Liver (tissue), 9 donors: ENCODE results near the gene RNASEH2A. TPM values are rescaled to one million over a fixed set of nuclear protein-coding genes. Genes with fewer than 3 reads are reported as not detected.
A peak's percentile ranks its signal among the peaks of the same experiment; 100 is the strongest.

Experiments used
- DNase-seq: peaks from one replicate; pipeline ENCODE4 v3.0.0-alpha.2; 2017; ENCODE audit warnings: low spot score
- H3K27ac ChIP-seq, 2 donors: one replicate each; pipeline ENCODE4 v1.7.0; 2013; ENCODE audit warnings: inconsistent platforms in 2 of 2, low read length in 2 of 2, control low read depth in 1 of 2, low read depth in 1 of 2, mild to moderate bottlenecking in 1 of 2
- H3K27me3 ChIP-seq, 4 donors: one replicate each; pipeline versions ENCODE4 v1.6.1 to v1.7.0; 2013; ENCODE audit warnings: low read length in 3 of 4, inconsistent platforms in 1 of 4, mild to moderate bottlenecking in 1 of 4, moderate library complexity in 1 of 4; ENCODE audit not compliant: control insufficient read depth in 4 of 4, insufficient read depth in 4 of 4
- H3K36me3 ChIP-seq, 4 donors: one replicate each; pipeline versions ENCODE4 v1.6.1 to v1.7.0; 2013; ENCODE audit warnings: low read length in 3 of 4, mild to moderate bottlenecking in 3 of 4, low read depth in 1 of 4, moderate library complexity in 1 of 4; ENCODE audit not compliant: control insufficient read depth in 4 of 4, insufficient read depth in 3 of 4
- H3K4me1 ChIP-seq, 4 donors: one replicate each; pipeline versions ENCODE4 v1.6.1 to v1.7.0; 2013; ENCODE audit warnings: low read length in 3 of 4, mild to moderate bottlenecking in 3 of 4, moderate library complexity in 1 of 4; ENCODE audit not compliant: control insufficient read depth in 4 of 4, insufficient read depth in 4 of 4
- H3K4me3 ChIP-seq, 3 donors: one replicate each; pipeline versions ENCODE4 v1.6.1 to v1.7.0; 2013; ENCODE audit warnings: low read length in 3 of 3, control low read depth in 1 of 3, low read depth in 1 of 3, mild to moderate bottlenecking in 1 of 3
- H3K9ac ChIP-seq, 2 donors: one replicate each; pipeline ENCODE4 v1.7.0; 2013; ENCODE audit warnings: low read length in 2 of 2, mild to moderate bottlenecking in 2 of 2, moderate library complexity in 2 of 2, control low read depth in 1 of 2, low read depth in 1 of 2
- H3K9me3 ChIP-seq, 4 donors: one replicate each; pipeline versions ENCODE4 v1.6.1 to v1.7.0; 2013; ENCODE audit warnings: low read length in 3 of 4; ENCODE audit not compliant: control insufficient read depth in 4 of 4
- EGR1 ChIP-seq, 2 donors: IDR thresholded peaks; 2 replicates each; pipeline ENCODE4 v1.6.1; 2016 to 2018; ENCODE audit warnings: antibody characterized with exemption in 2 of 2, low read depth in 2 of 2
- HNF4A ChIP-seq, 2 donors: conservative IDR thresholded peaks; 2 replicates each; pipeline ENCODE4 v1.6.1; 2016; ENCODE audit warnings: antibody characterized with exemption in 2 of 2, mild to moderate bottlenecking in 2 of 2
- NR2F2 ChIP-seq: IDR thresholded peaks from 2 replicates; pipeline ENCODE4 v1.6.1; 2016; ENCODE audit warnings: antibody characterized with exemption
- REST ChIP-seq: IDR thresholded peaks from 2 replicates; pipeline ENCODE4 v1.6.1; 2016; ENCODE audit warnings: antibody characterized with exemption, mild to moderate bottlenecking
- RXRA ChIP-seq, 2 donors: IDR thresholded peaks; 2 replicates each; pipeline ENCODE4 v1.6.1; 2017 to 2018; ENCODE audit warnings: antibody characterized with exemption in 2 of 2, mild to moderate bottlenecking in 1 of 2
- SP1 ChIP-seq: IDR thresholded peaks from 2 replicates; pipeline ENCODE4 v1.6.1; 2018; ENCODE audit warnings: antibody characterized with exemption, mild to moderate bottlenecking
- TAF1 ChIP-seq: conservative IDR thresholded peaks from 2 replicates; pipeline ENCODE4 v1.6.1; 2016; ENCODE audit warnings: antibody characterized with exemption, mild to moderate bottlenecking
- WGBS: extraction: QIAGEN DNeasy Blood & Tissue Kit; methylation state at CpG from one replicate; pipeline ENCODE4 v1.1.7; 2013; 5-methylcytosine and 5-hydroxymethylcytosine counted together
- polyA plus RNA-seq, 2 donors: library from polyadenylated mRNA; stranded (reverse) in 1 of 2; unstranded in 1 of 2; fragments of 200-250 nt in 1 of 2; fragments of >200 nt in 1 of 2; fragmentation: Nextera tagmentation in 1 of 2; extraction: Ambion mirVana in 1 of 2; gene quantifications; one replicate each; pipeline versions ENCODE4 v1.2.1 to v1.2.3, GENCODE V29; 2013 to 2015
- total RNA-seq, 2 donors: library from RNA; depleted of rRNA; stranded (reverse); fragments of >200 nt; gene quantifications; one replicate each; pipeline ENCODE4 v1.2.3, GENCODE V29; 2014
- donor health status: healthy.
- donor health status: healthy.
- donor health status: healthy.
- donor health status: healthy.
- donor health status: healthy.

The RNASEH2A gene
- total and polyA plus RNA-seq, 4 donors: 1.8 to 17.5 (median 3.5) TPM

GRCh38 chr19:12800466-12800770 is 6.0 kb upstream of the RNASEH2A start:
- DNase-seq: no peak
- 92% methylated on average over 1 of the region's 1 CpG for WGBS
- H3K9me3 ChIP-seq: no peaks in the 10 kb centered on the region
- peaks cover 0 to 6% (median 1%) of the 10 kb centered on the region in 4 donors for H3K36me3 ChIP-seq
- peaks cover 0 to 33% (median 21%) of the 10 kb centered on the region in 4 donors for H3K4me1 ChIP-seq
- H3K4me3 ChIP-seq: peak overlapping the region in 2 of 3 donors; percentile 59 to 78
- no peak overlapping the region for H3K9ac ChIP-seq
- no peaks in the 10 kb centered on the region for H3K27me3 ChIP-seq
- H3K27ac ChIP-seq: no peak overlapping the region
- TF ChIP-seq NR2F2 (no peak), TAF1 (no peak)

- TF ChIP-seq EGR1 (IDR thresholded peaks at IDR 0.05; ENCODE audit: low read depth in 2 of 2) (no peak), RXRA (IDR thresholded peaks at IDR 0.05) (no peak)
- DNase-seq: peak; percentile 55
- peaks cover 0 to 6% (median 1%) of the 10 kb centered on the region in 4 donors for H3K36me3 ChIP-seq
- 8% methylated on average over 38 of the region's 38 CpGs for WGBS
- H3K9me3 ChIP-seq: no peaks in the 10 kb centered on the region
- no peaks in the 10 kb centered on the region for H3K27me3 ChIP-seq
- H3K9ac ChIP-seq: peak overlapping the region; percentile 34 to 73
- H3K27ac ChIP-seq: peak overlapping the region; percentile 57 to 62
- H3K4me1 ChIP-seq: peaks cover 0 to 30% (median 20%) of the 10 kb centered on the region in 4 donors
- peak overlapping the region; percentile 55 to 78 (median 59) for H3K4me3 ChIP-seq
Measured at GRCh38 chr19:12800923-12801465, 5.4 kb upstream of the RNASEH2A start.

GRCh38 chr19:12801466-12802266 is 4.7 kb upstream of the RNASEH2A start, which contains the start of the genes PRDX2 and THSD8:
TSS of gene PRDX2 (minus strand) at chr19:12801800. CDS start at chr19:12801261, 539 bp downstream.
TSS of gene THSD8 (plus strand) at chr19:12802069. CDS start at chr19:12802072, 3 bp downstream.
- DNase-seq: peak; percentile 90
- Histone ChIP-seq H3K27me3 (no peaks in the 10 kb centered on the region), H3K4me1 (peaks cover 0 to 26% (median 18%) of the 10 kb centered on the region in 4 donors), H3K9me3 (no peaks in the 10 kb centered on the region), H3K27ac (peak within 1 kb of the TSS; percentile 57 to 62), H3K9ac (peak within 1 kb of the TSS; percentile 34 to 73), H3K36me3 (peaks cover 0 to 6% (median 1%) of the 10 kb centered on the region in 4 donors), H3K4me3 (peak within 1 kb of the TSS; percentile 55 to 78 (median 59))
- under 1% methylated on average over 78 of the region's 78 CpGs for WGBS
- peak in 1 of 2 donors; percentile 80 for TF ChIP-seq EGR1 (IDR thresholded peaks at IDR 0.05; ENCODE audit: low read depth in 2 of 2)
- peak; percentile 8 for TF ChIP-seq SP1
- TF ChIP-seq TAF1: no peak
- peak; percentile 32 to 65 for TF ChIP-seq RXRA (IDR thresholded peaks at IDR 0.05)
- TF ChIP-seq REST: peak; percentile 12
- TF ChIP-seq HNF4A (conservative IDR thresholded peaks at IDR 0.05): peak; percentile 51 to 56
